Keratinocyte (primary cell): ENCODE results near the gene CAMSAP1.

ENCODE experiments used
- EZH2 ChIP-seq: IDR thresholded peaks from one replicate; pipeline ENCODE4 v1.6.1; 2012; ENCODE audit warnings: inconsistent platforms, mild to moderate bottlenecking, low read length, moderate library complexity
- TF ChIP-seq, protein P1 (sequence below), 3 experiments: IDR thresholded peaks in 1 of 3; conservative IDR thresholded peaks in 1 of 3; optimal IDR thresholded peaks in 1 of 3; 2 replicates in 2 of 3; 3 replicates in 1 of 3; pipeline versions ENCODE3 to v1.5.1; 2011; ENCODE audit warnings: low read length in 3 of 3, mild to moderate bottlenecking in 3 of 3, moderate library complexity in 2 of 3, control low read depth in 1 of 3, inconsistent platforms in 1 of 3; ENCODE audit not compliant: insufficient read depth in 2 of 3; ENCODE audit errors: extremely low read depth in 1 of 3

DNA sequence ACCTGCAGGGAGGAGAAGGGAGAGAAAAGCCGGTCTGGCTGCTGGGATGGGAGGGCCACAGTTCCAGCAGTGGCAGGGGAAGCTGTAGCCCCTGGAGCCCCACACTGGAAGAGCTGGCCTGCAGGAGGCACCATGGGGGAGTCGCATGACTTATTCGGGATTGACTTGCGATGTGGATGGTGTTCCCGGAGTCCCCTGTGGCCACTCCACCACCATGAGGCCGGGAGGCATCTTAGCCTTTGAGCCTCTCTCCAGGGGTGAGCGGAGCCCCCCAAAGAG, 113.3 kb downstream of the CAMSAP1 start:
- no peak for TF ChIP-seq EZH2
- TF ChIP-seq, protein P1, sequence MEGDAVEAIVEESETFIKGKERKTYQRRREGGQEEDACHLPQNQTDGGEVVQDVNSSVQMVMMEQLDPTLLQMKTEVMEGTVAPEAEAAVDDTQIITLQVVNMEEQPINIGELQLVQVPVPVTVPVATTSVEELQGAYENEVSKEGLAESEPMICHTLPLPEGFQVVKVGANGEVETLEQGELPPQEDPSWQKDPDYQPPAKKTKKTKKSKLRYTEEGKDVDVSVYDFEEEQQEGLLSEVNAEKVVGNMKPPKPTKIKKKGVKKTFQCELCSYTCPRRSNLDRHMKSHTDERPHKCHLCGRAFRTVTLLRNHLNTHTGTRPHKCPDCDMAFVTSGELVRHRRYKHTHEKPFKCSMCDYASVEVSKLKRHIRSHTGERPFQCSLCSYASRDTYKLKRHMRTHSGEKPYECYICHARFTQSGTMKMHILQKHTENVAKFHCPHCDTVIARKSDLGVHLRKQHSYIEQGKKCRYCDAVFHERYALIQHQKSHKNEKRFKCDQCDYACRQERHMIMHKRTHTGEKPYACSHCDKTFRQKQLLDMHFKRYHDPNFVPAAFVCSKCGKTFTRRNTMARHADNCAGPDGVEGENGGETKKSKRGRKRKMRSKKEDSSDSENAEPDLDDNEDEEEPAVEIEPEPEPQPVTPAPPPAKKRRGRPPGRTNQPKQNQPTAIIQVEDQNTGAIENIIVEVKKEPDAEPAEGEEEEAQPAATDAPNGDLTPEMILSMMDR (optimal IDR thresholded peaks at IDR 0.05 in 1 of 3, IDR thresholded peaks at IDR 0.05 in 1 of 3, conservative IDR thresholded peaks at IDR 0.05 in 1 of 3; ENCODE audit: extremely low read depth in 1 of 3, insufficient read depth in 2 of 3, low read length in 3 of 3): no peak
